A673 (cell line): ENCODE measurements around the gene SAMD14.

ENCODE experiments used
- EZH2 ChIP-seq: fragments of 200-600 bp; sonication (generic); IDR thresholded peaks from 2 replicates; pipeline ENCODE4 v1.6.1; 2017; ENCODE audit warnings: borderline replicate concordance, low read depth, mild to moderate bottlenecking, mixed read lengths, antibody characterized with exemption, low read length; ENCODE audit not compliant: poor library complexity, severe bottlenecking
- TF ChIP-seq, protein P1 (sequence below): fragments of 300-800, 200-600 bp; sonication (generic); conservative IDR thresholded peaks from 2 replicates; pipeline ENCODE4 v1.5.1; 2017; ENCODE audit warnings: low read depth, mild to moderate bottlenecking, antibody characterized with exemption, low read length, moderate library complexity, mixed read lengths

DNA sequence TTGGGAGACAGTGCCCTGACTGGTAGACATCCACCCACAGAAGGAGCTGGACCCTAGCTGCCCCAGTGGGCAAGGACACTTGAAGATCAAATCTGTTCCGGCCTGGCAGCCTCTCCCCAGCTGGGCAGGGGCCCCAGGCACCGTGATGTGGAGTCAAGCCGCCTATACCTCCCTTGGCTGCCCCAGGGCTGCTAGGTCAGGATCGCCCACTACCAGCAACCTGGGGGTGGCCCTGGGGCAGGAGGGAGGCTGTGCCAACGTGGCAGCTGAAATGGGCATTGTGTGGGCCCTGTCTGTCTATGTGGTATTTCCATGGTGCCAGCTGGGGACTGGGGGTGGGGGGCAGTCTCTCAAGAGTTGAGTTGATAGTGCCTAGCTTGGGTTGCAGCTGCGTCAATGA is 33.9 kb downstream of the SAMD14 start:
- TF ChIP-seq, protein P1, sequence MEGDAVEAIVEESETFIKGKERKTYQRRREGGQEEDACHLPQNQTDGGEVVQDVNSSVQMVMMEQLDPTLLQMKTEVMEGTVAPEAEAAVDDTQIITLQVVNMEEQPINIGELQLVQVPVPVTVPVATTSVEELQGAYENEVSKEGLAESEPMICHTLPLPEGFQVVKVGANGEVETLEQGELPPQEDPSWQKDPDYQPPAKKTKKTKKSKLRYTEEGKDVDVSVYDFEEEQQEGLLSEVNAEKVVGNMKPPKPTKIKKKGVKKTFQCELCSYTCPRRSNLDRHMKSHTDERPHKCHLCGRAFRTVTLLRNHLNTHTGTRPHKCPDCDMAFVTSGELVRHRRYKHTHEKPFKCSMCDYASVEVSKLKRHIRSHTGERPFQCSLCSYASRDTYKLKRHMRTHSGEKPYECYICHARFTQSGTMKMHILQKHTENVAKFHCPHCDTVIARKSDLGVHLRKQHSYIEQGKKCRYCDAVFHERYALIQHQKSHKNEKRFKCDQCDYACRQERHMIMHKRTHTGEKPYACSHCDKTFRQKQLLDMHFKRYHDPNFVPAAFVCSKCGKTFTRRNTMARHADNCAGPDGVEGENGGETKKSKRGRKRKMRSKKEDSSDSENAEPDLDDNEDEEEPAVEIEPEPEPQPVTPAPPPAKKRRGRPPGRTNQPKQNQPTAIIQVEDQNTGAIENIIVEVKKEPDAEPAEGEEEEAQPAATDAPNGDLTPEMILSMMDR: no peak
- TF ChIP-seq EZH2: no peak
